Activated CD4-positive, alpha-beta memory T cell treated with anti-CD3 and anti-CD28 coated beads, Interleukin-2, amount 10 ng/mL, durations not matched to agents 7 days and 5 days (primary cell): ENCODE data around the gene CHST8. TPM values are rescaled to one million over a fixed set of nuclear protein-coding genes. Genes with fewer than 3 reads are reported as not detected.

Experiments used
- CTCF ChIA-PET: fragments of 350-600 bp; sonication (Branson Sonifier 250); formaldehyde crosslinking; loops from one replicate; lab custom pipeline; 2021; ENCODE audit warnings: antibody characterized with exemption, inconsistent platforms; lab: Charles Lee
- POLR2A ChIA-PET: fragments of 350-600 bp; sonication (Branson Sonifier 250); formaldehyde crosslinking; loops from one replicate; lab custom pipeline; 2021; ENCODE audit warnings: antibody characterized with exemption; lab: Charles Lee
- DNase-seq: peaks from one replicate; pipeline ENCODE4 v3.0.0-alpha.2; 2020
- H3K27ac Mint-ChIP-seq: one replicate; pipeline ENCODE4 v1.8.0; 2021; ENCODE audit warnings: mild to moderate bottlenecking, mixed read lengths
- H3K27me3 Mint-ChIP-seq: one replicate; pipeline ENCODE4 v1.8.0; 2021; ENCODE audit warnings: mixed read lengths
- H3K36me3 Mint-ChIP-seq: one replicate; pipeline ENCODE4 v1.8.0; 2021; ENCODE audit warnings: low read depth, mixed read lengths
- H3K4me1 Mint-ChIP-seq: one replicate; pipeline ENCODE4 v1.8.0; 2021; ENCODE audit warnings: mixed read lengths
- H3K4me3 Mint-ChIP-seq: one replicate; pipeline ENCODE4 v1.8.0; 2021; ENCODE audit warnings: mild to moderate bottlenecking, mixed read lengths
- H3K9me3 Mint-ChIP-seq: one replicate; pipeline ENCODE4 v1.8.0; 2021; ENCODE audit warnings: mixed read lengths
- total RNA-seq, 2 experiments: library from RNA; stranded (reverse); gene quantifications; one replicate each; pipeline ENCODE4 v1.2.3, GENCODE V29; 2021

Gene CHST8
- total RNA-seq, 2 experiments from 2014 or later, result not detected

DNA sequence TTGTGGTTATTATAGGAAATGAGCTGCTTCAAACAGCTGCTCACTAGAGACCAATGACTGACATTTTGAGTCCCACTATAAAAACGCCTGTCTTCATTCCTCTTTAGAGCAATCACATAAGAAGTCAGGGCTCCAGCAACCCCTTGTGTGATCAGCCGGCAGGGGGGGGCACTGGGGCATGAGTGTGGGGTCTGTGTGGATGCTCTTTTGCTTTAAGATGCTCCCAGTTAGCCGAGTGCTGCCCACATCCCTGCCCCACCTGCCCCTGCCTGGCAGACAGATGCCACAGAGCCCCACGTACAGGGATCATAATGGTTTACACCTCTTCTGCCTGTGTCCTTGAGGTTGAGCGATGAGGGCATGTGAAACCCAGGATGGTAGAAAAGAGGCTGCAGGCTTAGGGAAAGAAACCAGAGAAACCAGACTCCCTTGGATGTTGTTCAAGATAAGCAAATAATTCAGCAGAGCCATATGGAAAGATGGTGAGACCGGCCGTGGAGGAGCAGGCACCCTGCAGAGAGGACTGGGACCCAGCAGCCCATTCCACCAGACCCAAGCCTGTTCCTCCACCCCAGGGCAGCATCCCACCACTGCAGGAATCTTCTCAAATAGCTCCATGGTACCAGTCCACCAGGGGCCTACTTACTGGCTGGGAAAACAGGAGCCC, 55.4 kb downstream of the CHST8 start:
- Mint-ChIP-seq H3K27ac (no peak overlapping the region), H3K4me1 (no peaks in the 10 kb centered on the region), H3K9me3 (no peaks in the 10 kb centered on the region), H3K36me3 (no peaks in the 10 kb centered on the region), H3K4me3 (no peak overlapping the region), H3K27me3 (no peaks in the 10 kb centered on the region)
- ChIA-PET CTCF (no interaction called here), POLR2A (no interaction called here)
- no peak for DNase-seq

DNA sequence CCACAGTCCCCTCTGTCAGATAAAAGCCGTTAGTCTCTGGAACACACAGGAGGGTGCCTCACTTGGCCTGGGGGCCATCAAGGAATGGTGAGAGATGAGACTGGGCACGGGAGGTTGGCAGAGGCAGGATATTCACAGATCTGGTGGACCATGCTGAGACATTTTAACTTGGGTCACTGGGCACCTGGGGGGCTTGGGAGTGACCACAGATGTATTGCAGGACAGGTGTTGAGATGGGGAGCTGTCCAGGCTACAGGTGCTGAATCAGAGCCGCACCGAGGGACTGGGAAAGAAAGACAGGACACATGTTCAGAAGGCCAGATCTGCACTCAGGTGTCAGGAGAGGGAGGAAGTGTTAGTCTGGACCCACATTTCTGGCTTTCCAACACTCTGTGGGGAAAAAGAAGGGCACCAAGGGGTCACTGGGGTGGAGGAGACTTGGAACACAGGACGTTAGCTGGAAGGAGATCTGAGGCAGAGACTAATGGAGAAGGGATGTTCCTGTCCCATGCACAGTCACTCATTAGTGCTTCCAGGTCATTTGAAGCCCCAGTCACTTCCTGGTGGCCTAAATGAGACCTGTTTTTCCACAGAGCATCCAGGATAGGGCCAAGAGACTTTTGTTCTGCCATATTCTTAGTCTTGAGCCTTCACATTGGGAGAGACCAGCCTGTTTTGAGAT, 56.1 kb downstream of the CHST8 start:
- Mint-ChIP-seq H3K27me3 (peaks cover 5% of the 10 kb centered on the region), H3K36me3 (no peaks in the 10 kb centered on the region), H3K27ac (no peak overlapping the region), H3K4me1 (no peaks in the 10 kb centered on the region), H3K9me3 (no peaks in the 10 kb centered on the region), H3K4me3 (no peak overlapping the region)
- CTCF ChIA-PET, result no interaction called here
- no peak for DNase-seq
- POLR2A ChIA-PET, result no interaction called here

DNA sequence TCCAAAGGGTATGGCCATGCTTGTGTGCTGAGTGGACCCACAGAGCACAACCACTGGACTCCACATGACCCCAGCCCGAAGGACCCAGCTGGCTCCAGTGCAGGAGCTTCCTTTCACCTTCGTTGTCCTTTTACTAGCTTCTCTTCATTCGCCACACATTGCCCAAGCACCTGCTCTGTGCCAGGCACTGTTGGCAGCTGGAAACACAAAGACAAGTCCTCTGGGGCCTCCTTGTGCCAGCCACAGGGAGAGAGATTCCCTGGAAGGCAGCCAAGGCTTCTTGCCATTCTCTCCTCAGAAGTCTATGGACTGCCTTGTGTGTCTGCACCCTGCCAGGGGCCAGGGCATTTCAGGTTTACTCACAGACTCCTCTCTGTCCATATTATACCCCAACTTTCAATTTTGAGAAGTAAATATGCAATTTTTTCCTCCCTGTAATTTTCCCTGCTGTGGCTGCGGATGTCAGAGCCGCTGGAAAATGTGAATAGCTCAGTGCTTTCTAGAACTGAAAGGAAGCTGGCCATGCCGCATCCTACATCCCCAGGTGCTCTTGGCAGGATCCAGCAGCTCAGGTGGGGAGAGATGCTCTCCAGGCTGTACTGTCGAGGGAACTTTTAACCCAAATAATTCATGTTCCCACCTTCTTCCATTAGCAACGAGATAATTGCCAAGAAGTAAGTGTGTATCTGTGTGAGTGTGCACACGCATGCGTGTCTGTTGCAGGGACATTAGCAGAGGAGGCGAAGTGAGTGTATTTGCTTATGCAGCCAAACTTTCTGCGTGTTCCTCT, 57.2 kb downstream of the CHST8 start:
- H3K9me3 Mint-ChIP-seq, result no peaks in the 10 kb centered on the region
- ChIA-PET POLR2A (no interaction called here), CTCF (no interaction called here)
- no peaks in the 10 kb centered on the region for H3K36me3 Mint-ChIP-seq
- peaks cover 8% of the 10 kb centered on the region for H3K27me3 Mint-ChIP-seq
- H3K4me1 Mint-ChIP-seq, result no peaks in the 10 kb centered on the region
- no peak for DNase-seq
- no peak overlapping the region for H3K4me3 Mint-ChIP-seq
- no peak overlapping the region for H3K27ac Mint-ChIP-seq

DNA sequence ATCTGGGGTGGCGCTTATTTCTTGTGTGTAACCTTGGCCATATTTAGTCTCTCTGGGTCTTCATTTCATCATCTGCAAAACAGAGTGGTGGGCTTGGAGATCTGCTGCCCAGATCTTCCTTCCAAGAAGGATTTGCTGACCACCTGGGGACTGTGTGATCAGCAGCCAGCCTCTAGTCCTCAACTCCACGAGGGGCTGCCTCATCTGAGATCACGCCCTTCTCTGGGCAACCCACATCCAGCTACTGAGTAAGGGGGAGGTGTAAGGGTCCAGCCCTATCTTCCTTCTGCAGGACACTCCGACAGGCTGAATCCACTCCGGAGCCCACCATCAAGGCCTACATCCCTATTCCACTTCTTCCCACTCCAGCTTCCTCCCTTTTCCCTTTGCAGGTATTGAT, 57.9 kb downstream of the CHST8 start:
- DNase-seq, result no peak
- ChIA-PET CTCF (no interaction called here), POLR2A (no interaction called here)
- no peaks in the 10 kb centered on the region for H3K36me3 Mint-ChIP-seq
- H3K4me1 Mint-ChIP-seq, result no peaks in the 10 kb centered on the region
- H3K27me3 Mint-ChIP-seq, result peaks cover 13% of the 10 kb centered on the region
- no peak overlapping the region for H3K27ac Mint-ChIP-seq
- no peak overlapping the region for H3K4me3 Mint-ChIP-seq
- H3K9me3 Mint-ChIP-seq, result no peaks in the 10 kb centered on the region

DNA sequence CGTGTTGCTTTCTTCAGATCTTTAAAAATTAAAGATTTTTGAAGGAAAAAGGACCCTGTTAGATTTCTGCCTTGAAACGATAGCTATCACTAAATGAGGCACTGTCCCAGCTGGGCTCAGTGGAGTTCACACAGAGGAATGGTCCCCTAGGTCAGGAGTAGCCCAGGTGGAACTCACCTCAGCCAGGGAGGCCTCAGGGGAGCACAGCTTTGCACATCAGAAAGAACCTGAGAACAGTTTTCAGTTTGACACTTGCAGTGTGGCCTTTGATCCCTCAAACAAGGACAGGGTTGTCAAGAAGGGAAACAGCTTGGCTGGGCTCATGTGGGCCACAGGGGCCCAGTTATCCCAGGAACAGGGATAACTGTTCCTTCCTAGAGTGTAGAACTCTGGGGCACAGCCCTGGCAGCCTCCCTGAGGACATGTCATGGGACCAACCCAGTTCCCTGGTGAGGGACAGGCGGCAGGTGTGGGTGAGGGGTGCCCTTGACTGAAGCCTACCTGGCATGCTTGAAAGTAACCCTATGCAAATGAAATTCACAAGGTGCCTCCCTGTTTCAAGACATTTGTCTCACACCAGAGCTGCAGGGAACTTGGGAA, 59.4 kb downstream of the CHST8 start:
- H3K27ac Mint-ChIP-seq, result no peak overlapping the region
- POLR2A ChIA-PET, result no interaction called here
- no peak overlapping the region for H3K4me3 Mint-ChIP-seq
- DNase-seq, result no peak
- CTCF ChIA-PET, result no interaction called here
- no peaks in the 10 kb centered on the region for H3K4me1 Mint-ChIP-seq
- H3K36me3 Mint-ChIP-seq, result no peaks in the 10 kb centered on the region
- H3K9me3 Mint-ChIP-seq, result no peaks in the 10 kb centered on the region
- H3K27me3 Mint-ChIP-seq, result peaks cover 13% of the 10 kb centered on the region

DNA sequence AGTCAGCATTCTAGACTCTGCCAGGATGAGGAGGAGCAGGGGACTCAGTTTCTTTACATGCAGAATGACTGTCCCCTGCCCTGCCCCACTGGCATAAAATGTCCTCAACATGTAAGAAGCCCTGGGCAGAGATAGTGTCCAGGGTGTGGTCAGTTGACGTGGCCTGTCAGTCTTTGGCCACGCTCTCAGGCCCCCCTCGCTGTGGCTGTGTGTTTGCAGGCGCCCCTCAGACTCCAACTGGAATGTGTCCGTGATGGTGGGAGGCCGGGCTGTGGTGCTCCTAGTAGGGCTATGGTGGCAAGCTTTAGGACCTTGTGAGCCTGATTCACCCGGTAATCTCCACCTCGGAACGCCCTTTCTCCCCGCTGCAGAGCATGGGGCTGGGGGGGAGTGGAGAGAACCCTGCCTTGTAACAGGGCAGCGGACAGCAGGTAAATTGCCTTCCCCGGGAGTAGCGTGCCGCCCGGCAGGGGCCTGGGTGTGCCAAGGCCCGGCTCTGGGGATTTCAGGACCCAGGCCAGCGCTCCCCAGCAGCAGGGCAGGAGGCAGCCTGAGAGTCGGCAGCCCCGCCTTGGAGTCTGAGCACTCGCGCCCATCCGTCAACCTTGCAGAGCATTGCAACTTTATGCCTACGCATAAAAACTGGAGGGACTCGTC, 62.3 kb downstream of the CHST8 start:
- H3K4me1 Mint-ChIP-seq, result no peaks in the 10 kb centered on the region
- ChIA-PET CTCF (interaction anchor here (0.6 kb wide), 1 partner anchor 732 kb away, joined by 3 read pairs; no protein-coding TSS in a partner anchor), POLR2A (interaction anchor here (0.5 kb wide), 1 partner anchor 113 kb away, joined by 3 read pairs; no protein-coding TSS in a partner anchor)
- DNase-seq, result no peak
- H3K4me3 Mint-ChIP-seq, result no peak overlapping the region
- H3K27me3 Mint-ChIP-seq, result peaks cover 13% of the 10 kb centered on the region
- no peak overlapping the region for H3K27ac Mint-ChIP-seq
- no peaks in the 10 kb centered on the region for H3K9me3 Mint-ChIP-seq
- H3K36me3 Mint-ChIP-seq, result no peaks in the 10 kb centered on the region

DNA sequence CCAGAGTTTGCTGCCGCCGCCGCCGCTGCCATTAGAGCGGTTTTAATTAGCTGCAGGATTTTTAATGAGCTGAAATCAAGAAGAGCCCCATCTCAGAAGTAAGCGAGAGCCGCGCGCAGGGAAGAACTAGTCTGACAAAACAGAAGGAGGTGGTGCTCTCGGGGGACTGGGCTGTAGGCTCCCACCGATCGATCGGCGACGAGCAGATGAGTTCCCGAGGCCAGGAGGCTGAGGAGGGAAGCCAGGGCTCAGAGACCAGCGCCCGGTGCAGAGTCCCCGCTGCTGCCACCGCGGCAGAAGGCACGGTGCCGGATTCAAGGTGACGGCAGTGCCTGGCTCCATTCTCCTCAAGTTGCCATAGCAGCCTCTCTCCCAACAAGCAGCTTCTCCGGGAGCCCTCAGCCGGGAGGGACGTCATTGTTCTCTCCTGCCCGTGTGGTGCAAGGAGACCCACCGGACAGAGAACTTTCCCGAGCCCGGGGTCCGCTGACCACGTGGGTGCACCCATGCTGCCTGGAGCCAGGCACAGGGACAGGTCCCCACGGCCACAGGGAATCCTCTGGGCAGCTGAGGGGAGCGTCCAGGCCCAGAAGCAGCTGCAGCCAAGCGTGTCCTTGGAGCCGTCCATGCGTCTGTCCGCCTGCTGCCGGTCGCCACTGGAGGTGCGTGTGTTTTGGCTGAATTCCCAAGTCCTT, 62.9 kb downstream of the CHST8 start:
- Mint-ChIP-seq H3K4me3 (no peak overlapping the region), H3K36me3 (no peaks in the 10 kb centered on the region), H3K27me3 (peaks cover 13% of the 10 kb centered on the region), H3K4me1 (no peaks in the 10 kb centered on the region), H3K9me3 (no peaks in the 10 kb centered on the region), H3K27ac (no peak overlapping the region)
- CTCF ChIA-PET, result interaction anchor here (0.6 kb wide), 1 partner anchor 732 kb away, joined by 3 read pairs; no protein-coding TSS in a partner anchor
- no peak for DNase-seq
- POLR2A ChIA-PET, result no interaction called here

DNA sequence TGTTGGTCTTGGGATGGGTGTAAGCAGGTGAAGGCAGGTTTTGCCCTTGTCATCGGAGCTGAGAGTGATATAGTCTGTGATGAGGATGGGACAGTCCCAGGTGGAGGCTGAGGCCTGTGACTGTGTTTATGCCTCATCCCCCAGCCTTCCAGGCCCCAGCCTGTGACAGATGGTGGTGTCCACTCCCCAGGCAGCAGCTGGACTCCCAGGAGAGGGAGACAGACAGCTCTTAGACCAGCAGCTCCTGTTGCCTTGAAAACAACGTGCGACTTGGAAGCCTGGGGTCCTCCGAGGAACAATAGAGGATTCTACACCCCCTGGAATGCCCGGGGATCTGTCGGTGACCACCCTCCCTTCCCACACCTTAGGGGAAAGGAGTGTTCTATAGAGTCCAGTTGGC, 63.8 kb downstream of the CHST8 start:
- Mint-ChIP-seq H3K27me3 (peaks cover 13% of the 10 kb centered on the region), H3K4me1 (no peaks in the 10 kb centered on the region), H3K9me3 (no peaks in the 10 kb centered on the region), H3K36me3 (no peaks in the 10 kb centered on the region), H3K4me3 (no peak overlapping the region), H3K27ac (no peak overlapping the region)
- ChIA-PET POLR2A (no interaction called here), CTCF (no interaction called here)
- DNase-seq, result no peak

DNA sequence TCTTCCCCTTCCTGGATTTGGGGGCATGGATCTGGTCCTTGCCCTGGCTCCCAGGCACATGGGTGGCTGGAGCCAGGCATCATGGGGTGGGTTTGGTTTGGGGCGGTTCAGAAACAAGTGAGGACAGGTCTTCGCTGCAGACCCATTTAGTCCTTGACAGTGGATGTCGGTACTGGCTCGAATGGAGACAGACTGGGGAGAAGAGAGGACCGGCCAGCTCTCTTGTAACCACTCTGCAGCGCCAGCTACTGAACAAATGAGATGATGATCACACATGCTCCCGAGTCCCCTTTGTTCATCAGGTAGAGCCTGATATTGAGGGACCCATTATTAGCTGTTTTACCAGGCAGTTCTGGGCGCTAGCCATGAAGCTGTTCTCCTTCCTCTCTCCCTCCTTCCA, 64.5 kb downstream of the CHST8 start:
- H3K27me3 Mint-ChIP-seq, result peaks cover 13% of the 10 kb centered on the region
- no peaks in the 10 kb centered on the region for H3K9me3 Mint-ChIP-seq
- no peak for DNase-seq
- H3K4me3 Mint-ChIP-seq, result no peak overlapping the region
- no peaks in the 10 kb centered on the region for H3K4me1 Mint-ChIP-seq
- no peak overlapping the region for H3K27ac Mint-ChIP-seq
- no peaks in the 10 kb centered on the region for H3K36me3 Mint-ChIP-seq
- ChIA-PET POLR2A (no interaction called here), CTCF (no interaction called here)

DNA sequence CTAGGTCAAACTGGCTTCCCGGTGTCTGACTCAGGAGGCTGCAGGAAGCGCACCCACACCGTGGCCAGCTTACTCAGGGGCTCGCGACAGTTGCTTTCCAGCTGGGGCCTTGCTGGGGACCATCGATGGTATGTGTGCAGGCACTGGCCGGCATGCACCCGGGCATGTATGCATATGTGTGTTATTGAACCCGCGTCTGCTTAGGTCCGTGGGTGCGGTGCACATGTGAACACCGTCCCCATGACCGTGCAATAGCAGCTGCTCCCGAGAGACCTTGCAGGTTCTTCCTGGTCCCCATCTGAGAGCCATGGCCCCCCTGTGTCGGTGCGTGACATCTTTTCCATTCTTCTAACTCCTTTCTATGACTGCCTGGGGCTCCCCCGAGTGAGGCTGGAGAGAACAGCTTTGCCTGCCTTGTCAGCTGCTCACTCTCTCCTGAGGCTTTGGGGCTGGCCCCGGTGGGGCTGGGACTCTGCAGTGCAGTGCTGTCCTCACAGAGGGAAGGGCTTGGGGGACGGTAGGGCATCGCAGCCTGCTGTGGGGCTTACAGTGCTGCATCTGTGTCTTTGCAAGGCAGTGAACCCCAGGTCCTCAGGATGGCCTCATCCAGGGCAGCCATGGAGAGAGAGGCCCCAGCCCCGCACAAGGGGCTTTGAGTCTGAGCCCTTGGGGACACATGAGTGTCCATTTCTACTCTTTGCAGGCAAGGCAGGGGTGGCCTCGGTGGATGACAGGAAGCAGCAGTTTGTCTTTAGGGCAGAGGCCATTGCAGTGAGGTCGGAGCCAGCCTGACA, 65.1 kb downstream of the CHST8 start:
- Mint-ChIP-seq H3K27ac (no peak overlapping the region), H3K4me3 (no peak overlapping the region), H3K9me3 (no peaks in the 10 kb centered on the region), H3K4me1 (no peaks in the 10 kb centered on the region), H3K36me3 (no peaks in the 10 kb centered on the region), H3K27me3 (peaks cover 13% of the 10 kb centered on the region)
- ChIA-PET CTCF (no interaction called here), POLR2A (no interaction called here)
- DNase-seq, result no peak

DNA sequence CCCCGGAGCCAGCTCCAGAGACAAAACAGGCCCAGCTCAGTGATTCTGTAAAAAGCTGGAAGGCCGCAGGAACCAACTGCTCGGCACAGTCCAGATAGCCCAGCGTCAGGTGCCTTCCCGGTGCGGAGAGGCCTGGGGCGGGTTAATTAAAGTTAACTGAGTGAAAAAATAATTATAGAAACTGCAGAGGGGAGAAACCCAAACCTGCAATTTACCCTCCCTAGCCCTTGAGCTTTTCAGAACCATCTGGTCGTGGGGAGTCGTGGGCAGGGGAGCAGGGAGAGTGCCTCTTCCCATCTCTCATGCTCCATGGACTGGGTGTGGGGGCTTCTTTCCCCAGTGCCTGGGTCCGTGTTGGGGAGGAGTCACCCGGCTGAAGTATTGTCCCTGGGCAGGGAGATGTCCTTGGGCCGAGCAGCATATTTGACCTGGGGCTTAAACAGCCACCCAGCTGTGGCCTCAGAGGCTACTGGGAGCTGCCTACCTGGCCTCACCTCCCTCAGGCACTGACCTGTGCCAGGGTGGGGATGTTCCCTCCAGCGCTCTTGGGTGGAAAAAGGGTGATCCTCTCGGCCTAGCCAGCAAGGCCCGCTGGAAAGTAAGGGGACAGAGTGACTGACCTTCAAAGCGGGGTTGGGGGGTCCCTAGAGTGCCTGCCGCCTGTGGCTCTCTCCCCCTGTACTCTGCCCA, 65.9 kb downstream of the CHST8 start:
- POLR2A ChIA-PET, result no interaction called here
- H3K36me3 Mint-ChIP-seq, result no peaks in the 10 kb centered on the region

More for the DNA sequence above, 65.9 kb downstream of the CHST8 start:
- no peaks in the 10 kb centered on the region for H3K4me1 Mint-ChIP-seq
- no peak overlapping the region for H3K4me3 Mint-ChIP-seq
- peaks cover 10% of the 10 kb centered on the region for H3K27me3 Mint-ChIP-seq
- no peak overlapping the region for H3K27ac Mint-ChIP-seq
- CTCF ChIA-PET, result no interaction called here
- no peaks in the 10 kb centered on the region for H3K9me3 Mint-ChIP-seq
- DNase-seq, result no peak
